Hematopoietic multipotent progenitor cell treated with erythropoietin and hydrocortisone succinate and interleukin-3 and kit ligand, for 4 days (in vitro differentiated cells): ENCODE measurements around the gene SRL.
"Not testable (repeated sequence)": the region's sequence is repeated elsewhere in the genome, so short reads cannot be mapped to it uniquely, and the experiment has no call there.

Experiments
- DNase-seq: peaks from one replicate; pipeline ENCODE4 v3.0.0-alpha.2; 2015

Gene SRL

DNA sequence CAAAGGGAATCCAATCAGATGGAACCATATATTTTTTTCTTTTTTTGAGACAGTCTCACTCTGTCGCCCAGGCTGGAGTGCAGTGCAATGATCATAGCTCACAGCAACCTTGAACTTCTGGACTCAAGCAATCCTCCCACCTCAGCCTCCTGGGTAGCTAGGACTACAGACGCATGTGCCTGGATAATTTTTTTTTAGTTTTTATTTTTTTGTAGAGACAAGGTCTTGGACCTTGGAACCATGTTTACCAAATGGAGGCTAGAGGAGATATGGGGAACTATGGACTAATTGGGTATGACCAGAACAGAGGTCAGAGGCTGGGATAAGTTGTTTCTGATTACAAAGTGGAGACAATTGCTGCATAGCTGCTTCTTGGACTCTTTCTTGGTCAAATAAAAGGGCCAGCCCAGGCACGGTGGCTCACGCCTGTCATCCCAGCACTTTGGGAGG is 84.5 kb downstream of the SRL start:
- DNase-seq = no peak

DNA sequence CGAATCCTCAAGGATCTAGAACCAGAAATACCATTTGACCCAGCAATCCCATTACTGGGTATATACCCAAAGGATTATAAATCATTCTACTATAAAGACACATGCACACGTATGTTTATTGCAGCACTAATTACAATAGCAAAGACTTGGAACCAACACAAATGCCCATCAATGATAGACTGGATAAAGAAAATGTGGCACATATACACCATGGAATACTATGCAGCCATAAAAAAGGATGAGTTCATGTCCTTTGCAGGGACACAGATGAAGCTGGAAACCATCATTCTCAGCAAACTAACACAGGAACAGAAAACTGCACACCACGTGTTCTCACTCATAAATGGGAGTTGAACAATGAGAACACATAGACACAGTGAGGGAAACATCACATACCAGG is 85.4 kb downstream of the SRL start:
- DNase-seq = not testable (repeated sequence)

DNA sequence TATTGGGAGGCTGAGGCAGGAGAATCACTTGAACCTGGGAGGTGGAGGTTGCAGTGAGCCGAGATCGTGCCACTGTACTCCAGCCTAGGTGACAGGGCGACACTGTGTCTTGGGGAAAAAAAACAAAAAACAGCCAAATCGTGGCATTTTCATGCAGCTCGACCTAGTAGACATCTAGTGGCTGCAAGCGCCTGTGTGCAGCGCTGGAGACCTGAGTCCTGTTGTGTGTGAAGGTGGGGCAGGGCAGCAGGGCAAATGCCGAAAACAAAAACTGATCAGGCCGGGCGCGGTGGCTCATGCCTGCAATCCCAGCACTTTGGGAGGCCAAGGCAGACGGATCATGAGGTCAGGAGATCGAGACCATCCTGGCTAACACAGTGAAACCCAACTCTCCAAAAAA is 88.5 kb downstream of the SRL start:
- DNase-seq = not testable (repeated sequence)

DNA sequence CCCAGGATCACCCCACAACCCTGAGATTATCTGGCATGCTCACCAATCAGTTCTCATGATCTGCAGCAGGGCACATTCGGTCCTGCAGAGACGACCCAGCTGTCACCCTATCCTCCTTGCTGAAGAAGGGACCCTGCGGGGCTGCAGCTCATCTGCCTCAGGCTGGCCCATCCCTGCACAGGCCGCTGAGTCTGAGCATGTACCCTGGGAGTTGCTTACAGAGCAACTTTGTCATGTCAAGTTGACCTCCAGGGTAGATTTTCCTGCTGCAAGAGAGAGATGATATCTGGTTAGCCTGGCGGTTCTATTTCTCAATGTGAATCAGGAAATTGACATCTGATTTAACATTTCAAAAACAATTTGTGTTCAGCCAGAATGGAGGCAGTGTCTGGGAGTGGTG is 89.6 kb downstream of the SRL start:
- peak; percentile 26 for DNase-seq

DNA sequence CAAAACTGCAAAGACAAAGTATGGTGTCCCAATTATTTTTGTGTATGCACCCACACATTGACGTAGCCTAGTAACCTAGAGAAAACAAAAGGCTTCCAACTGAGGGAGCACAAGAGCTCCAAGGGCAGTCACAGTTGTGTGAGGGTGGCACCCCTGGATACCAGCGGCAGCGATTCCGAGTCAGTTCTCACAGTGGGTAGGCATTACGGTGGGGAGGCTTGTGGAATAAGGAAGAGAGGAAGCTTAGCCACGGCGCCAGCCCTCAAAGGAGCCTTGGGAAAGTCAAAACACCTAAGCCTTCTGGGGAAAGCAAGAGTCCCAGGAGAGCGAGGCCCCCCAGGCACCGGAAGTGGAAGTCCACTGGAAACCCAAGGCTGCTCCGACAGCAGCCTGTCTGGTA is 94.6 kb downstream of the SRL start:
- no peak for DNase-seq

DNA sequence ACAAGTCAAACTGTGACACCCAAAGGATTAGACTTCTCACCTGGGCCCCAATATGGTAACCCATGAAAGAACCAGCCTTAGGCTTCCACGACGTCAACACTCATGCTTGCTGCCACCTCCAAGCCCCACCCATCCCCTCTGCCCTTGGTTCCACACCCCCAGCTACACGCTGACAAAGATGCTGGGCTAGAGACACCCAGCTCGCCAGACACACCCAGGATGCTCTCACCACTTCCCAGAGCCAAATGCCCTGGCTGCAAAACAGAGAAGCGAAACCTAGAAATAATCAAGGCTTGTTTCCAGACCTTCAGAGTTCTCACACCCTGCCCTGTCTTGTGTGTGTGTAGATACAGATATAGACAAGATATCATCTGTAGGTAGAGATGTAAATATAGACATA is 99.6 kb downstream of the SRL start:
- no peak for DNase-seq

DNA sequence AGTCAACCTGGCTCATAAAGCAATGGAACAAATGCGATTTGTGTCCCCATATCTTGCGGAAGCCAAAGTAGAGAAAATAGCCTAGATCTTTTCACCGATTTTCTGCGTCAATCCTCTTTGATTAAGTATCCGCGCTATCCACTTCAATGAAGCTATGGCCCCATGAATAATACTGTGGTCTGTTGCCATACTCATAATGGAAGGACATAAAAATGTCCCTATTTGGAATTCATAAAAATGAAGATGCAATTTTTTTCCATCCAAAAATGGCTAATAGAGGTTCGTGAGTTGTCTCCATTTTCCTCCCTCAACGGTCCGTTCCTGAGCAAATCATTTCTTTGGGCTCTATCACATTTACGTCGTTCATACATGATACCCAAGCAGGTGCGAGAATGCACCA is 100.3 kb downstream of the SRL start:
- no peak for DNase-seq

DNA sequence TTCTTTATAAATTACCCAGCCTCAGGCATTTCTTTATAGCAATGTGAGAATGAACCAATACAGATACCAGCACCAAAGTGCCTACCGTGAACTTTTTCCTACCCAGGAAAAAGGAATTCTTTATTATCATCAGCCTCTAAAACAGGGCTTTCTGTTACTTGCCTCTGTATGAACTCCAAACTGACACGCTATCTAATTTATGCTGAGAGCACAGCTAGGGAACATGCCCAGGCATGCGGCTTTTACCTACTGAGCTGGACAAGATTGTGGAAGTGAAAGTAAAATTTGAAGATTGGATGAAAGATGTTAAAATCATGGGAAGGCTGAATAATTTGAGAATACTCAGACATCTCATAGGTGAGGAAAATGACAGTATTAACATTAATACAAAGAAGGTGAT is 101.2 kb downstream of the SRL start:
- DNase-seq = no peak

DNA sequence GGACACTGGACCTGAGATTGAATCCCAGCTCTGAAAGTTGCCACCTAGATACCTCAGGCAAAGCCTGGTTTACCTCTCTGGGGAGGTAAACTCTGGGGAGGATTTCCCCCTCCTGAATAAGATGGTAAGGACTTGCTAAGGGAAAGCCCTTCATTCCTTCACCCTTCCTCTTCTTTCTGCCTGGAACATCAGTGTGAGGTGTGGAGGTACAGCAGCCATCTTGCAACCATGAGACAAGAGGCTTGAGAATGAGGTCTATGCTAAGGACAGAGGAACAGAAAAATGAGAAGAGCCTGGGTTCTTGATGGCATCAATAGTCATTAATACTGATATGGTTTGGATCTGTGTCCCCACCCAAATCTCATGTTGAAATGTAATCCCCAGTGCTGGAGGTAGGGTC is 101.9 kb downstream of the SRL start:
- DNase-seq = no peak
